22Rv1 (cell line): ENCODE data around the gene KHDRBS2.

Source experiments
- H3K27ac ChIP-seq: fragments of 450-650 bp; 2 replicates; pipeline ENCODE4 v1.5.1; 2017
- ZFX ChIP-seq: fragments of 450-650 bp; IDR thresholded peaks from 2 replicates; pipeline ENCODE4 v1.6.1; 2017; ENCODE audit warnings: antibody characterized with exemption, borderline replicate concordance
- TF ChIP-seq, protein P1 (sequence below): fragments of 450-650 bp; IDR thresholded peaks from 2 replicates; pipeline ENCODE4 v1.5.1; 2017; ENCODE audit warnings: mild to moderate bottlenecking

Gene KHDRBS2

DNA sequence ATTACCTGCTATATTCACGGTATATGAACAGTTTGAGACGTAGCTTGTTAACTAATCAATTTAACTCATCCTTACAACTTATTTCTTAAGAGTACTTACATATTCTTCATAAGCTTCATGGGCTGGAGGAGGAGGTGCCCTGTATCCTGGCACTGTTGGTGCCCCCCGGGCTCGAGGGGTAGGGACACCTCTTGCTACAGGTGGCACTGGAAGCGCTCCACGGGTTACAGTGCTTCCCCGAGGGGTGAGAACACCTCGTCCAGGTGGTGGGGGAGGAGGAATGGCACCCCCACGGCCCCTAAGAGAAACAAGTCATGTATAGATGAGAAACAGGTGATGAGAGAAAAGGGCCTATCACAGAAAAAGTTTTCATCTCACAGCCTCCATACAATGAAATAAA lies 391.5 kb downstream of the KHDRBS2 start:
- no peak overlapping the region for H3K27ac ChIP-seq
- TF ChIP-seq ZFX, result no peak
- TF ChIP-seq, protein P1, sequence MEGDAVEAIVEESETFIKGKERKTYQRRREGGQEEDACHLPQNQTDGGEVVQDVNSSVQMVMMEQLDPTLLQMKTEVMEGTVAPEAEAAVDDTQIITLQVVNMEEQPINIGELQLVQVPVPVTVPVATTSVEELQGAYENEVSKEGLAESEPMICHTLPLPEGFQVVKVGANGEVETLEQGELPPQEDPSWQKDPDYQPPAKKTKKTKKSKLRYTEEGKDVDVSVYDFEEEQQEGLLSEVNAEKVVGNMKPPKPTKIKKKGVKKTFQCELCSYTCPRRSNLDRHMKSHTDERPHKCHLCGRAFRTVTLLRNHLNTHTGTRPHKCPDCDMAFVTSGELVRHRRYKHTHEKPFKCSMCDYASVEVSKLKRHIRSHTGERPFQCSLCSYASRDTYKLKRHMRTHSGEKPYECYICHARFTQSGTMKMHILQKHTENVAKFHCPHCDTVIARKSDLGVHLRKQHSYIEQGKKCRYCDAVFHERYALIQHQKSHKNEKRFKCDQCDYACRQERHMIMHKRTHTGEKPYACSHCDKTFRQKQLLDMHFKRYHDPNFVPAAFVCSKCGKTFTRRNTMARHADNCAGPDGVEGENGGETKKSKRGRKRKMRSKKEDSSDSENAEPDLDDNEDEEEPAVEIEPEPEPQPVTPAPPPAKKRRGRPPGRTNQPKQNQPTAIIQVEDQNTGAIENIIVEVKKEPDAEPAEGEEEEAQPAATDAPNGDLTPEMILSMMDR, result no peak

GRCh38 chr6:61887423-61887822 lies 398.6 kb downstream of the KHDRBS2 start:
- TF ChIP-seq, protein P1, result no peak
- TF ChIP-seq ZFX, result no peak
- H3K27ac ChIP-seq, result no peak overlapping the region

DNA sequence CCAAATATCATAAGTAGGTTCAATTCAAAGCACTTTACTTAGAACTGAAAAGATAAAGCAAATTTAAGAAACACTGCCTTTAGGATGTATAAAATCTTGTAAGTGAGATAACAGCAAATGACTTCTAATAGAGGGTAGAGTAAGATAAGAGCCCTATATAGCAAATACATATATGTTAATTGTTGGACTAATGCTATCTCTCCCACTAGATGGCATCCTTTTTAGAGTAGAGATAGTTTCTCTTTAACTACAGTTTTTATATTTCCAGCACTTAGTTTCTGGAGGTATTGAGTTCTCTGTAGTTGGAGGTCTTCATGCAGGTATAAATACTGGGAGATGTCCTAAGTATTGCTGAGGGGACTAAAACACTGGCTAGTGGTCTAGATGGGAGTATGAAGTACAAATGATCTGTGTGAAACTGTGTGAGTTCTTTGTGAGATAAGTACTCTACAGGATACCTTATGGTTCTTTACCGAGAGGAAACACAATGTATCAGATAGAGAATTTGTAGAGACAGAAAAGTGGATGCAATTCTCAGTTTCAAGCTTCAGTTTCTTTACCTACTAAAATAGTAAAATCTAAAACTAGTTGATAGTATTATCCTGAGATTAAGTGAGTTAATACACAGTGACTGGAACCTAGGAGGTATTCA lies 399.3 kb downstream of the KHDRBS2 start:
- TF ChIP-seq ZFX, result no peak
- TF ChIP-seq, protein P1, result peak; percentile 64
- no peak overlapping the region for H3K27ac ChIP-seq

DNA sequence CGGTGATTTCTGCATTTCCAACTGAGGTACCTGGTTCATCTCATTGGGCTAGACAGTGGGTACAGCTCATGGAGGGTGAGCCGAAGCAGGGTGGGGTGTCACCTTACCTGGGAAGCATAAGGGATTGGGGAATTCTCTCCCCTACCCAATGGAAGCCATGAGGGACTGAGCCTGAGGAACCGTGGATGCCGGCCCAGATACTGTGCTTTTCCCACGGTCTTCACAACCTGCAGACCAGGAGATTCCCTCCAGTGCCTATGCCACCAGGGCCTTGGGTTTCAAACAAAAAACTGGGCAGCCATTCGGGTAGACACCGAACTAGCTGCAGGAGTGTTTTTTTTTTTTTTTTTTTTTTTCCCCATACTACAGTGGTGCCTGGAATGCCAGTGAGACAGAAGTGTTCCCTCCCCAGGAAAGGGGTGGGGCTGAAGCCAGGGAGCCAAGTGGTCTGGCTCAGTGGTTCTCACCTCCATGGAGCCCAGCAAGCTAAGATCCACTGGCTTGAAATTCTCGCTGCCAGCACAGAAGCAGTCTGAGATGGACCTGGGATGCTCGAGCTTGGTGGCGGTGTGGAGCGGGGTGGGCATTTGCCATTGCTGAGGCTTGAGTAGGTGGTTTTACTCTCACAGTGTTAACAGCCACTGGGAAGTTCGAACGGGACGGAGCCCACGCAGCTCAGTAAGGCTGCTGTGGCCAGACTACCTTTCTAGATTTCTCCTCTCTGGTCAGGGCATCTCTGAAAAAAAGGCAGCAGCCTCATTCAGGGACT lies 416.2 kb downstream of the KHDRBS2 start:
- no peak overlapping the region for H3K27ac ChIP-seq
- TF ChIP-seq, protein P1, result no peak
- TF ChIP-seq ZFX, result no peak

DNA sequence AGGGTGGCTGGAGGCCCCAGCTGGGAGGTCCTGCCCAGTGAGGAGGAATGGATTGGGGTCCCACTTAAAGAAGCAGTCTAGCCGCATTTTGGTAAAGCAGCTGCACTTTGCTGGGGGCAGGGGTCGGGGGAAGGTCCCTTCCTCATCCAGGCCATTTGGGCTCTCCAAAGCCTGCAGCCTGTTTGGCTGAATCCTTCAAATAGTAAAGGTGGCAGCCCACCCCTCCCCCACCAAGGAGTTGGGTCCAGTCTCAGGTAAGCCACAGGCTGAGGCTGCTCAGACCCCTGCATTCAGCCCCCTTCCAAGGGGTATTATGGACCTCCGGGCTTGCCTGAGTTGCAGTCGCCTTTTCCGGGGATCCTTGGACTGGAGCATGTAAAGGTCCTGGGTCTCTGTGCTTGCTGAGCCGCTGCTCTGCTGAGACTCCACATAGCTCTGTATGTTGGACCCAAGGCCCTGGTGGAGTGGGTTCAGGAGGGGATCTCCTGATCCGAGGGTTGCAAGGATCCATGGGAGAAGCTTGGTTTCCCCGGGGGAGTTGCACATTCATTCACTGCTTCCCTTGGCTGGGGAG lies 417.4 kb downstream of the KHDRBS2 start:
- TF ChIP-seq, protein P1, result no peak
- no peak for TF ChIP-seq ZFX
- H3K27ac ChIP-seq, result no peak overlapping the region

DNA sequence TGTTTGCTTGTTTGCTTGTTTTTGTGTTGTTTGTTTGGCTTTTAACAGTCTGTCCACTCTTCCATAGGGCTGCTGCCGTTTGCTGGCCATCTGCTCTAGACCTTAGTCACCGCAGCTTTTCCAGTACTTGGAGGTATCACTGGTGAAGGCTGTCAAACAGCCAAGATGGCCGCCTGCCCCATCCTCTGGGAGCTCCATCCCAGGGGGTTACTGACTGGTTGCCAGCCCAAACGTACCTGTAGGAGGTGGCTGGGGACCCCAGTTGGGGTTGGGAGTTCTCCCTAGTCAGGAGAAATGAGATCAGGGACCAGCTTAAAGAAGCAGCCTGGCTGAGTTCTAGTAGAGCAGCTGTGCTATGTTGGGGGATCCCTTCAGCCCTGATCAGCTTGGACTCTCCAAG lies 418.4 kb downstream of the KHDRBS2 start:
- H3K27ac ChIP-seq, result no peak overlapping the region
- TF ChIP-seq, protein P1, result no peak
- TF ChIP-seq ZFX, result no peak

DNA sequence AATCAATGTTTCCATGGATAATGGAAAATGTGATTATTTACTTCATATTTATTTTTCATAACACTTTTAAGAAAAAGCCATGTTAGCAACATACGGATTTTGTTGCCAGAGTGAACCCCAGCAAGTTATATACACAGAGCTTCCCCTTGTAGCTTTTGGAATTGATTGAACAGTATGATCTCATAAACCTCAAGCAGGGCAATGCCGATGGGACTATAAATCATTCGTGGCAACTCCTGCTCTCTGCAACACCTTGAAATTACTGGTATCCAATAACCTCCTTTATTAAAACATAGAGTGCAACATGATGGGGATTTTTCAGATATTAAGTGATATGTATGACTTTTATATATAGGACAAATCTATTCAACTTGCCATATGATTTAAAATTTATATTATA lies 428.5 kb downstream of the KHDRBS2 start:
- no peak overlapping the region for H3K27ac ChIP-seq
- TF ChIP-seq, protein P1, result no peak
- no peak for TF ChIP-seq ZFX
